ELR (cell line): Measurements from ENCODE around the gene GAB2.

Source experiments
- DNase-seq: peaks from one replicate; pipeline ENCODE4 v3.0.0-alpha.2; 2015; ENCODE audit warnings: low read depth

GAB2 gene

DNA sequence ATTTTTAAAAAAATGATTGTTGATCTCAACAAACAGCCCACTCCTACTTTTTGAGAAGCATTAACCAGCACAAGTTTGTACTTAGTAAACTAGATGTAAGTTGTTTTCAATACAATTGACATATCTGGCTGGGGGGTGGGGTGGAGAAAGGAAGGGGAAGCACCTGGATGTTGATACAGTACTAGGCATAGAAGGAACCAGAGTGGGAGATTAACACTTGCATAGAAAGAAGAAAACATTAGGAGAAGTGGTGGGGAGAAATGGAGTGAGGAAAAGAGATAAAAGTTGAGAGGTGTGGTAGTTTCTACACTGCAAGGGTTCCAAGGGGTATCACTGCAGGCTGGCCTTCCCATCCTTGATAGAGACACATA, 10.6 kb upstream of the GAB2 start:
- DNase-seq, result no peak

DNA sequence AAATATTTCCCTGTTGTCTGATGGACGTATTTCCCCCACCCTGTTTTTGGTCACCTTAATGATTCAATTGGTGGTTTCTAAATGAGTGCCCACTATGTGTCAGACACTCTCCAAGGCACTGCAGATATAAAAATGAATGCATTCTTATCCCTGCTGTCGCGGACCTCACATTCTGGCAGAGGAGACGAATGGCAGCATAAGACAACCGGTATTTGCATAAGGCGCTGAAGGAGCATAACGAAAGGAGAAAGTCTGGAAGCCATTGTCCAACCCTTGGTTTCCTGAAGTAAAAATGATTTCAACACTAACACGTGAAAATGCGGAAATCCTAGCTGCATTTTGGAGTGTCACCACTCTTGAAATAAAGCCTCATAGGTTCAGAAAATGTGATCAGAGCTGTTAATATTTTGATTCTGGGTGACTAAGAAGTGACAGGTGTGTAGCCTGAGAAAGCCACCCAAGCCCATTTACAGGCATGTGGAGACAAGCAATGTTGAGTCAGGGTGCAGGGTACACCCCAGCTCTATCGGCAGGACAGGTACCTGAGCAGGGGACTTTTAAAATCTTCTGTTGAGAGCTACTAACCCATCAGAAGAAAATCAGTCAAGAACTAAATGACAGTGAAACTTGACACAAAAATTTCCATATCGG, 10.1 kb upstream of the GAB2 start:
- DNase-seq, result no peak

DNA sequence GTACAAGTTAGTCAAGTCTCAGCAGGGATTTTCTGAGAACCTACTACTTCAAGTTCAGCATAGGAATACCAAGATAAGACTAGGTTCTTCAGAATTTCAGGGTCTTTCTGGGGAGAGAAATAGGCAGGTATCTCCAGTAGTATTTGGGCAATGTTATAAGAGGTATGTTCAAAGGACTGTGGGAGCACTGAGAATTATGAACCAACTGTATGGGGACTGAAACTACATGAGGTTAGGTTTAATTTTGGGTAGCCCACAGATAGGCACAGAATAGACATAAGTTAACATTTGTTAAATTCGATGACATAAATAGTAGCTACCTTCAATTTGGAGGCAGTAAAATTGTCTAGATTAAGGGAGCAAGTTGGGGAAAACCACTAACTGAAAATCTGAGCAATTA, 9.2 kb upstream of the GAB2 start:
- DNase-seq, result no peak

- no peak for DNase-seq
Measured at GRCh38 chr11:78425399-78426070, 7.9 kb upstream of the GAB2 start.

DNA sequence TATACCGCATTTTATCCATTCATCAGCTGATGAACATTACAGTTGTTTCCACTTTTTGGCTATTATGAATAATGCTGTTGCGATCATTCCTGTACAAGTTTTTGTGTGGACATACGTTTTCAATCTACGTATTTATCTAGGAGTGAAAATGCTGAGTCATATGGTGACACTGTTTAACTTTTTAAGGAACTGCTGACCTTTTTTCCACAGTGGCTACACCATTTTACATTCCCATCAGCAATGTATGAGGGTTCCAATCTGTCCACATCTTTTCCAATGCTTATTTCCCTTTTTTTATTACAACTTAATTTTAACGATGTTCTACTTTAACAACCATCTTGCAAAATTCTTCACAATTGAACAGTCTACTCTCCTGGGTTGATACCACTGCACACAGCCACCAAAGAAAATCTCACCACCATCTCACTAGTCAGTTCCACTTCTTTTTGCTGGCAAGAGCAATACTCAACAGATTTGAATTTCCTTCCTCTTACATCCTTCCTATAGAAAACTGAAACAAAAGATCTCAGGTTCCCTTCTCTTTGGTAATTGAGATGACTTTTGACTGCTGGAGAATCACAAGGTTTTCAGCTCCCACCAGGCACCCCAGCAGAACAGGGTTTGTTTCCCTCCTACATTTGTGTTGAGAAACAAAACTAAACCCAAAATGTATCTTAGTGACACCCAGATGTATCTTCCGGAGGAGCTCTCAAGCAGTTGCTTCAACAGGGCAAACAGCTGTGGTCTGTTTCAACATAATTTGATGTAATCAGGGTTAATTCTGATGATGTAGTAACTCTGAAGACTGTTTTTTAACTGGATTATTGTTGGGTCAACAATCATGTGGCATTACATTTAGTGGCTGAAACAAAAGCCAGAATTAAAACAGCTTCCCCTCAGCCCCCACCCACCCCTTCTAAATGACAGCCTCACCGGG, 7.0 kb upstream of the GAB2 start:
- no peak for DNase-seq

GRCh38 chr11:78423241-78423640, 5.6 kb upstream of the GAB2 start:
- no peak for DNase-seq

DNA sequence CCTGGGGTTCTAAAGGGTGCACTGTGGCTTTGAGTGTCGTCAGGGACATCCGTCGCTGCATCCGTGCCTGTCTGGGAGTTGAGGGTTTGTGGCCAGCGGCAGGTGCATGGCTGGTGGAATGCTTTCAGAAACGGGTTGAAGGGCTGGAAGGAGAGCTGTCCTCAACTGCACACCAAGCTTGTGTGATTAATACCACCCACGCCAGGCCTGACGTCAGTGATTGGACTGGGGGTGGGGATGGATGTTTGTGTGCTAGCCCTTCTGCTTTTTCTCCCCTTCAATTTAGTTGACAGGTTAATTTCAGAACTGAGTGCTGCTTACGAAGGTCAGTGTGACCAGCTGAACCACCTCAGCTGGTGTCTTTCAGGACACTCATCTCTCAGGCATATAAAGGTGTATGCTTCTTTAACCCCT, 3.2 kb upstream of the GAB2 start:
- DNase-seq, result peak; percentile 62

GRCh38 chr11:78420255-78420764, 2.7 kb upstream of the GAB2 start:
- DNase-seq, result peak; percentile 85

GRCh38 chr11:78419327-78419726, 1.7 kb upstream of the GAB2 start:
- peak; percentile 89 for DNase-seq

- DNase-seq, result peak; percentile 7
Measured at GRCh38 chr11:78418584-78419211, 1.1 kb upstream of the GAB2 start.

- DNase-seq, result peak; percentile 81
Measured at GRCh38 chr11:78417888-78418583, 416 bp upstream of the GAB2 start.

DNA sequence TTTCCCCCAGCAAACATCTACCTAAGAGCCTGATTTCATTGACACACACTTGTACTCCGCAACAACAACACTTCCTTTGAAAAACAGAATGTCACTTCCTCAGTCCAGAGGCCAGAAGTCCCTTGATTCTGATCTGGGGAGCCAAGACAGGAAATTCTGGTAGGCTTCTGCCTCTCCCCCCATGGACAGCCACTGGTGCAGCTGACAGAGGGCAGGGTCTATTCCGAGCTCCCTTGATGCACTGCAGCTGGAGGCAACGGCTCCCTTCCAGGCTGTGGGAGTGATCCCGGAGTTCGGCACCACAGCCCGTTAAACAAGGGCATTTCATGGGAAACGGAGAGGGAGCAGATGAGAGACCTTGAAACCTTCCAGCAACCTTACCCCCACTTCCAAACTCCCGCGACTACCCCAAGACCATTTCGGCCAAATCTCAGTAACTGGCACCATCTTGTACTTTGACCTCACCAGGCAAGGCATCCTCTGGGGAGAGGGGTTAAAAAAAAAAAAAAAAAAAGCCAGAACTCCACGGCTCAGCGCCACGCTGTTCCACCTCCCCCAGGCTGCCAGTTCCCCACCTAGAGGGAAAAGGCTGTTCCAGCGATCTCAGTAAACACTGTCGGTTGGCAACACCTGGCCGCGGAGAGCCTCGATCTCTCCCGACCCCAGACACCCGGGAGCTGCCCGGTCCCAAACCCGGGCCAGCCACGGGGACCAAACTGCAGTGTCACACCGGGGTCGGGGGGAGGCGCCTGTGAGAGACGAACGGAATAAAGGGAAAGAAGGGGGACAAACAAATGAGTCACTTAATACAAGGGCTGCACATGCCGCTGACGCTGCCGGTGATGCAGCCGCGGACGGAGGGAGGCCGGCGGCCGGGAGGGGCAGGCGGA, 1.1 kb downstream of the GAB2 start:
- DNase-seq, result peak; percentile 93

DNA sequence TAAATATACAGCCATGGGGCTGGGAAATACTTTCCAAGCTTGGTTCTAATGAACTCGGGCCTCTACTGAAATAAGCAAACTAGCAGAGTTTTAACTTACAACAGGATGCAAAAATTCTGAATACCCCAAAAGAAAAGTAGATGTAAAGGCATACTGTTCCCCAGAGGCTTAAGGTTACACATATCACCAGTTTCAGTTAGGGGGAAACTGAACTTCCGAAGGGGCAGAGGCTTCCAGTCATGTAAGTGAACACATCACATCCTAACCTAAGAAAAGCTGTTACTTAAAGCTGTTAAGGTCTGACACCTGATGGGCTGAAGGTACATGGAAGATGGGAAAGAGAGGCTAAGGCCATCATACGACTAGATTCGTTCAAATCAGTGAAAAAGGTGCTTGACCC, 2.3 kb downstream of the GAB2 start:
- DNase-seq, result no peak

GRCh38 chr11:78414321-78415051, 3.1 kb downstream of the GAB2 start:
- peak; percentile 63 for DNase-seq

GRCh38 chr11:78408619-78409018, 9.0 kb downstream of the GAB2 start:
- DNase-seq, result no peak

DNA sequence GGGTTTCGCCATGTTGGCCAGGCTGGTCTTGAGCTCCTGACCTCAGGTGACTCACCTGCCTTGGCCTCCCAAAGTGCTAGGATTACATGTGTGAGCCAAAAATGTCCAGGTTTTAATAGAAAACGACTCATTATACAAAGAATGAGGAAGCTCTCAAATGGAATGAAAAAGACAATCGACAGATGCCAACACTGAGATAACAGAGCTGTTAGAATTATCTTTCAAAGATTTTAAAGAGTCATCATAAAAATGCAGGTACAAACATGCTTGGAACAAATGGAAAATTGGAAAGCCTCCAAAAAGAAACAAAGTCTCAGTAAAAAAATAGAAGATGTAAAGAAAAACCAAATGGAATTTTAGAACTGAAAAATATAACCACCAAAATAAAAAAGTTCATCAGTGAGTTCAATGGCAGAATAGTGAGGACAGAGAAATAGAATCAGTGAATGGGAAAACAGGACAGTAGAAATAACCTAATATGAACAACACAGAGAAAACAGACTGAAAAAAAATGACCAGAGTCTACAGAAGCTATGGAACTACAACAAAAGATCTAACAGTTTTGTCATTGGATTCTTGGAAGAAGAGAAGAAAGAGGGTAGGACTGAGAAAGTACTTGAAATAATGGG, 10.9 kb downstream of the GAB2 start:
- peak; percentile 15 for DNase-seq

- DNase-seq, result no peak
Measured at GRCh38 chr11:78405805-78406204, 11.8 kb downstream of the GAB2 start.

DNA sequence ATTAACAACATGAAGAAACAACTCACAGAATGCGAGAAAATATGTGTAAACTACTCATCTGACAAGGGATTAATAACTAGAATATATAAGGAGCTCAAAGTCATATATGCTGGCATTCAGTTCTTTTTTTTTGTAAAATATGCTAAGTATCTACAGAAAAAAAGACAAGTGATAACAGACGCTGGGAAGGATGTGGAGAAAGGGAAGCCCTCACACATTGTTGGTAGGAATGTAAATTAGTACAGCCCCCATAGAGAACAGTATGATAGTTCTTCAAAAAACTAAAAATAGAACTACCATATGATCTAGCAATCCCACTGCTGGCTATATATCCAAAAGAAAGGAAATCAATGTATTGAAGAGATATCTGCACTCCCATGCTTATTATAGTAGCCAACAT, 13.8 kb downstream of the GAB2 start:
- no peak for DNase-seq

- DNase-seq, result no peak
Measured at GRCh38 chr11:78402847-78403246, 14.8 kb downstream of the GAB2 start.
